ENCODE measurements around the gene CD99.
A peak's percentile ranks its signal among the peaks of the same experiment; 100 is the strongest.

Gene CD99

GRCh38 chrX:2711441-2711840 lies 20.3 kb downstream of the CD99 start (continued):
- no peak for TF ChIP-seq CTCF (tag by site-specific recombination; IDR thresholded peaks at IDR 0.05)
- no peak for TF ChIP-seq ZNF239 (tag by site-specific recombination; IDR thresholded peaks at IDR 0.05)
- no peak for TF ChIP-seq ZNF211 (tag by site-specific recombination; IDR thresholded peaks at IDR 0.05; ENCODE audit: low read depth)
- TF ChIP-seq ZNF37A (tag by site-specific recombination; IDR thresholded peaks at IDR 0.05), result no peak
- TF ChIP-seq ZNF791 (tag by site-specific recombination; IDR thresholded peaks at IDR 0.05), result no peak
- no peak for TF ChIP-seq ZNF610 (tag by site-specific recombination; IDR thresholded peaks at IDR 0.05; ENCODE audit: borderline replicate concordance)
- TF ChIP-seq ZBTB1 (tag by site-specific recombination; IDR thresholded peaks at IDR 0.05), result no peak
- TF ChIP-seq, protein P1, sequence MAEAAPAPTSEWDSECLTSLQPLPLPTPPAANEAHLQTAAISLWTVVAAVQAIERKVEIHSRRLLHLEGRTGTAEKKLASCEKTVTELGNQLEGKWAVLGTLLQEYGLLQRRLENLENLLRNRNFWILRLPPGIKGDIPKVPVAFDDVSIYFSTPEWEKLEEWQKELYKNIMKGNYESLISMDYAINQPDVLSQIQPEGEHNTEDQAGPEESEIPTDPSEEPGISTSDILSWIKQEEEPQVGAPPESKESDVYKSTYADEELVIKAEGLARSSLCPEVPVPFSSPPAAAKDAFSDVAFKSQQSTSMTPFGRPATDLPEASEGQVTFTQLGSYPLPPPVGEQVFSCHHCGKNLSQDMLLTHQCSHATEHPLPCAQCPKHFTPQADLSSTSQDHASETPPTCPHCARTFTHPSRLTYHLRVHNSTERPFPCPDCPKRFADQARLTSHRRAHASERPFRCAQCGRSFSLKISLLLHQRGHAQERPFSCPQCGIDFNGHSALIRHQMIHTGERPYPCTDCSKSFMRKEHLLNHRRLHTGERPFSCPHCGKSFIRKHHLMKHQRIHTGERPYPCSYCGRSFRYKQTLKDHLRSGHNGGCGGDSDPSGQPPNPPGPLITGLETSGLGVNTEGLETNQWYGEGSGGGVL (tag by site-specific recombination; IDR thresholded peaks at IDR 0.05), result no peak
- no peak for TF ChIP-seq ZNF391 (tag by site-specific recombination; IDR thresholded peaks at IDR 0.05; ENCODE audit: borderline replicate concordance, low read depth)
- no peak for TF ChIP-seq GLI2 (tag by site-specific recombination; IDR thresholded peaks at IDR 0.05; ENCODE audit: borderline replicate concordance, low read depth)

DNA sequence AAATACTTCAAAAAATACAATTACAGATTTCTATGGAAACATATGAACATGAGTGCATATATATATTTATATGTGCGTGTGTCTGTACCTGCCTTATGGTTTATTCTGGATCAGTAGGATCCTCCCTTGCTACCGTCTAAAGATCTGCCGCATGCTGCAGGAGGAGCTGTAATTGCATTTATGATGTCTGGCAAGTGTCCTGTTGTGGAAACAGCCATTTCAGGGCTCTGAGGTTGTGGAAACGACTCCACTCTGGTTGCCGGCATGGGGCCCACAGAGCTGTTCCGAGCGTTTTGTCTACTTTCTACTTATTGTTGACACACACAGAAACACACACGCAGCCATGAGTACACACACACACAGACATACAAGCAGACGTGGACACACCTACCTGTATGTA lies 21.3 kb downstream of the CD99 start:
- TF ChIP-seq ZNF544 (tag by site-specific recombination; IDR thresholded peaks at IDR 0.05) (no peak), ZNF112 (tag by site-specific recombination; IDR thresholded peaks at IDR 0.05) (no peak), ZSCAN4 (tag by site-specific recombination; IDR thresholded peaks at IDR 0.05) (no peak), SETDB1 (IDR thresholded peaks at IDR 0.05; ENCODE audit: insufficient read length, low read length) (no peak)
- POLR2A ChIA-PET, result no interaction called here
- CTCF ChIA-PET, result no interaction called here
- peaks cover 21 to 53% of the 10 kb centered on the region in 2 experiments for H3K36me3 ChIP-seq (ENCODE audit: control insufficient read depth in 2 of 2, insufficient read depth in 1 of 2, low read length in 2 of 2)
- H3K9me3 ChIP-seq (ENCODE audit: control insufficient read depth, insufficient read depth, low read depth, low read length), result no peaks in the 10 kb centered on the region
- no peaks in the 10 kb centered on the region; the same call in 1 of the 2 replicates for H3K4me1 ChIP-seq (ENCODE audit: control insufficient read depth, insufficient read depth, low read length)
- no peak overlapping the region for H3K27ac ChIP-seq (ENCODE audit: extremely low read depth, low read depth, low read length)
- H3K4me3 ChIP-seq (ENCODE audit: low read depth, low read length), result no peak overlapping the region

- Histone ChIP-seq H3K4me3 (ENCODE audit: low read depth, low read length) (no peak overlapping the region), H3K36me3 (ENCODE audit: control insufficient read depth in 2 of 2, insufficient read depth in 1 of 2, low read length in 2 of 2) (peaks cover 26 to 60% of the 10 kb centered on the region in 2 experiments), H3K4me1 (ENCODE audit: control insufficient read depth, insufficient read depth, low read length) (no peaks in the 10 kb centered on the region), H3K27ac (ENCODE audit: extremely low read depth, low read depth, low read length) (no peak overlapping the region), H3K9me3 (ENCODE audit: control insufficient read depth, insufficient read depth, low read depth, low read length) (no peaks in the 10 kb centered on the region)
- CTCF ChIA-PET, result no interaction called here
- POLR2A ChIA-PET, result no interaction called here
- TF ChIP-seq EGR2 (tag by site-specific recombination; IDR thresholded peaks at IDR 0.05; ENCODE audit: low read depth), result peak; percentile 99
- peak; percentile 88; the same call in 1 of the 2 replicates for TF ChIP-seq ZNF18 (tag by site-specific recombination; IDR thresholded peaks at IDR 0.05)
- no peak for TF ChIP-seq ZNF121 (tag by site-specific recombination; IDR thresholded peaks at IDR 0.05)
- TF ChIP-seq TCF7L2 (IDR thresholded peaks at IDR 0.05; ENCODE audit: borderline replicate concordance, low read depth, low read length), result no peak
- TF ChIP-seq ZFHX2 (tag by site-specific recombination; conservative IDR thresholded peaks at IDR 0.05), result peak; percentile 96
- TF ChIP-seq ZSCAN4 (tag by site-specific recombination; IDR thresholded peaks at IDR 0.05), result peak; percentile 41
- no peak for TF ChIP-seq ZSCAN30 (tag by site-specific recombination; IDR thresholded peaks at IDR 0.05)
- TF ChIP-seq, protein P2, sequence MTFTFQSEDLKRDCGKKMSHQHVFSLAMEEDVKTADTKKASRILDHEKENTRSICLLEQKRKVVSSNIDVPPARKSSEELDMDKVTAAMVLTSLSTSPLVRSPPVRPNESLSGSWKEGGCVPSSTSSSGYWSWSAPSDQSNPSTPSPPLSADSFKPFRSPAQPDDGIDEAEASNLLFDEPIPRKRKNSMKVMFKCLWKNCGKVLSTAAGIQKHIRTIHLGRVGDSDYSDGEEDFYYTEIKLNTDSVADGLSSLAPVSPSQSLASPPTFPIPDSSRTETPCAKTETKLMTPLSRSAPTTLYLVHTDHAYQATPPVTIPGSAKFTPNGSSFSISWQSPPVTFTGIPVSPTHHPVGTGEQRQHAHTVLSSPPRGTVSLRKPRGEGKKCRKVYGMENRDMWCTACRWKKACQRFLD (tag by site-specific recombination; IDR thresholded peaks at IDR 0.05), result no peak
These were observed 22.1 kb downstream of the CD99 start for GRCh38 chrX:2712890-2713840.
